HepG2 (cell line): Measurements from ENCODE around the gene PGAP3. TPM values are rescaled to one million over a fixed set of nuclear protein-coding genes. Genes with fewer than 3 reads are reported as not detected.

Experiments used
- BORCS8-MEF2B ChIP-seq: sonication (generic); formaldehyde crosslinking; IDR thresholded peaks from 2 replicates; pipeline ENCODE4 v1.8.0; 2022; ENCODE audit warnings: mild to moderate bottlenecking, missing genetic modification reagents
- ELF3 ChIP-seq: IDR thresholded peaks from 2 replicates; pipeline ENCODE4 v1.6.1; 2016; ENCODE audit warnings: missing genetic modification reagents, missing compliant biosample characterization
- HDAC2 ChIP-seq: sonication (generic); formaldehyde crosslinking; IDR thresholded peaks from 2 replicates; pipeline ENCODE4 v1.4.0; 2020; ENCODE audit warnings: missing genetic modification reagents
- HNRNPLL ChIP-seq: fragments of 200-400 bp; formaldehyde crosslinking; IDR thresholded peaks from 2 replicates; pipeline ENCODE4 v1.6.1; 2017; ENCODE audit warnings: mild to moderate bottlenecking, low read depth, low read length; ENCODE audit not compliant: poor library complexity, severe bottlenecking
- JARID2 ChIP-seq: sonication (generic); formaldehyde crosslinking; IDR thresholded peaks from 2 replicates; pipeline ENCODE4 v1.8.1; 2023; ENCODE audit warnings: missing genetic modification reagents, inconsistent platforms; ENCODE audit not compliant: insufficient replicate concordance
- LCORL ChIP-seq, 2 experiments: fragments of 450-650 bp in 1 of 2; sonication (generic) in 1 of 2; formaldehyde crosslinking in 1 of 2; IDR thresholded peaks; 2 replicates each; pipeline versions ENCODE4 v1.5.0 to v1.6.1; 2017 to 2020; ENCODE audit warnings: antibody characterized with exemption in 1 of 2, missing genetic modification reagents in 1 of 2
- NFE2L2 ChIP-seq: fragments of 150-350 bp; IDR thresholded peaks from 2 replicates; pipeline ENCODE4 v1.6.1; 2014; ENCODE audit warnings: low read length
- NFIB ChIP-seq: sonication (generic); formaldehyde crosslinking; IDR thresholded peaks from 2 replicates; pipeline ENCODE4 v1.9.0; 2021; ENCODE audit warnings: missing genetic modification reagents, mild to moderate bottlenecking, borderline replicate concordance
- NFYC ChIP-seq: IDR thresholded peaks from 2 replicates; pipeline ENCODE4 v1.6.1; 2016; ENCODE audit warnings: missing genetic modification reagents, missing compliant biosample characterization
- NR2F6 ChIP-seq, 2 experiments: IDR thresholded peaks; 2 replicates each; pipeline ENCODE4 v1.6.1; 2016; ENCODE audit warnings: antibody characterized with exemption in 1 of 2, mild to moderate bottlenecking in 1 of 2
- RCOR2 ChIP-seq: IDR thresholded peaks from 2 replicates; pipeline ENCODE4 v1.6.1; 2016; ENCODE audit warnings: missing biosample characterization, missing genetic modification reagents
- RFXAP ChIP-seq: sonication (generic); formaldehyde crosslinking; IDR thresholded peaks from 2 replicates; pipeline ENCODE4 v1.4.0; 2020; ENCODE audit warnings: missing genetic modification reagents, borderline replicate concordance
- YEATS2 ChIP-seq: sonication (generic); formaldehyde crosslinking; IDR thresholded peaks from 2 replicates; pipeline ENCODE4 v1.4.0; 2020; ENCODE audit warnings: missing genetic modification reagents, borderline replicate concordance
- YY1 ChIP-seq: IDR thresholded peaks from 2 replicates; pipeline ENCODE4 v1.6.1; 2011; ENCODE audit warnings: low read length, low read depth, moderate library complexity, mild to moderate bottlenecking; ENCODE audit not compliant: insufficient read depth, insufficient replicate concordance
- ZNF3 ChIP-seq: IDR thresholded peaks from 2 replicates; pipeline ENCODE4 v1.7.0; 2017; ENCODE audit warnings: inconsistent platforms
- ZNF326 ChIP-seq: sonication (generic); formaldehyde crosslinking; IDR thresholded peaks from 2 replicates; pipeline ENCODE4 v1.4.0; 2020; ENCODE audit warnings: missing genetic modification reagents, borderline replicate concordance
- ZNF367 ChIP-seq: sonication (generic); formaldehyde crosslinking; IDR thresholded peaks from 2 replicates; pipeline ENCODE4 v1.4.0; 2020; ENCODE audit warnings: missing genetic modification reagents, borderline replicate concordance
- ZNF850 ChIP-seq: sonication (generic); formaldehyde crosslinking; conservative IDR thresholded peaks from 2 replicates; pipeline ENCODE4 v1.9.0; 2021; ENCODE audit warnings: mild to moderate bottlenecking, missing genetic modification reagents
- polyA plus RNA-seq, 8 experiments: library from polyadenylated mRNA; depleted of rRNA in 3 of 8; stranded (reverse) in 7 of 8; unstranded in 1 of 8; fragments of >200 nt; fragmentation: Illumina TruSeq in 4 of 8; extraction: Trizol in 4 of 8; gene quantifications; 2 replicates each; pipeline versions ENCODE4 v1.2.1 to v1.2.3, GENCODE V29; 2011 to 2016; ENCODE audit warnings: low read depth in 4 of 8, missing spikeins in 1 of 8, mixed read lengths in 1 of 8; ENCODE audit not compliant: insufficient read depth in 1 of 8
- total RNA-seq, 5 experiments: library from RNA; depleted of rRNA; stranded (reverse); fragments of >200 nt; fragmentation: Illumina TruSeq; extraction: Trizol; gene quantifications; 2 replicates each; pipeline ENCODE4 v1.2.3, GENCODE V29; 2016; ENCODE audit warnings: low read depth in 1 of 5
- TF ChIP-seq, protein P1 (sequence below): sonication (generic); formaldehyde crosslinking; IDR thresholded peaks from 2 replicates; pipeline ENCODE4 v1.5.0; 2020; ENCODE audit warnings: missing genetic modification reagents
- TF ChIP-seq, protein P2 (sequence below): sonication (generic); formaldehyde crosslinking; IDR thresholded peaks from 2 replicates; pipeline ENCODE4 v1.5.1; 2020; ENCODE audit warnings: missing genetic modification reagents, mild to moderate bottlenecking, borderline replicate concordance
- TF ChIP-seq, protein P3 (sequence below): conservative IDR thresholded peaks from 2 replicates; pipeline ENCODE4 v1.6.1; 2018; ENCODE audit warnings: missing genetic modification reagents
- TF ChIP-seq, protein P4 (sequence below): sonication (generic); formaldehyde crosslinking; IDR thresholded peaks from 2 replicates; pipeline ENCODE4 v1.4.0; 2020; ENCODE audit warnings: missing genetic modification reagents, borderline replicate concordance
- TF ChIP-seq, protein P5 (sequence below): IDR thresholded peaks from 2 replicates; pipeline ENCODE4 v1.6.1; 2016

PGAP3 gene
- total and polyA plus RNA-seq, 2 of the 13 experiments (the other 11 are each of a cell fraction or from before 2014, with no cell fraction given): 11.9 to 14.6 TPM

DNA sequence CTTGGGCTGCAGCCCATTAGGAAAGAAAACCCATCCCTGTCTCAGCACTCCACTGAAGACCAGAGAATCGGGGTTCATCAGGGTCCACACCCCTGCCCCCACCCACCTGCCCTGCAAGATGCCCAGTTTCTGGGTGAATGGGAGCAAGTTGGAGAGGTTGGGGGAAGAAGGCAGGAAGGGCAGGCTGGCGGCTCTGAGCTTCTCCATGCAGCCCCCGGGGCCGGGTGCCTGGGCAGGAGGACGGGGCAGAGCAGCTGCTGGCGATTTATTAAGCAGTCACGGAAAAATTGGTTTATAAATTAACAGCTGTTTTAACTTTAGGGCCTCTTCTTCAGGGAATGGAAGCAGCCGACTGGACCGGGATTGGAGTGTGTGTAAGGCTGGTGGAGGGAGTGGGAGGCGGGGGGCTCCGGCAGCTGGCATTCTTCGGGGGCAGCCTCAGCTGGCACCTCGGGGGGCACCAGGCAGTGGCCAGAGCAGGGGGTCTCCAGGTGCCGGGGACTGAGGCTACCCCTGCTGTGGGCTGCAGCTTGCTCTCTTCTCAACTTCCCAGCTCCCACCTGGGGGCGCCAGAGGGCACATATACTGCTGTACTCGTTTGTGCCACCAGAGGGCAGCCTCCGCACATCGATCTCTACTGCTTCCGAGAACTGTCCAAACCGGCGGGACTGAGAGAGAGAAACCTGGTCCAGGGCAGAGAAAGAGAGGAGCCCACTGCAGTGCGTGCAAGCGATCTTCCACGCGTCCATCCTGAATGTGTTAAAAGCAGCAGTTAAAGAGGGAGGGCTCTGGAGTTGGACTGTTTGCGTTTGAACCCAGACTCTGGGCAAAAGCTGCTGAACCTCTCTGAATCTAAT is 66.1 kb downstream of the PGAP3 start (continued):
- TF ChIP-seq NFIB (CRISPR knock-in tag): no peak
- TF ChIP-seq, protein P1, sequence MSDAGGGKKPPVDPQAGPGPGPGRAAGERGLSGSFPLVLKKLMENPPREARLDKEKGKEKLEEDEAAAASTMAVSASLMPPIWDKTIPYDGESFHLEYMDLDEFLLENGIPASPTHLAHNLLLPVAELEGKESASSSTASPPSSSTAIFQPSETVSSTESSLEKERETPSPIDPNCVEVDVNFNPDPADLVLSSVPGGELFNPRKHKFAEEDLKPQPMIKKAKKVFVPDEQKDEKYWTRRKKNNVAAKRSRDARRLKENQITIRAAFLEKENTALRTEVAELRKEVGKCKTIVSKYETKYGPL (CRISPR knock-in tag): no peak
- peak; percentile 76; the same call in 1 of the 2 replicates for TF ChIP-seq YEATS2 (CRISPR knock-in tag)
- TF ChIP-seq, protein P2, sequence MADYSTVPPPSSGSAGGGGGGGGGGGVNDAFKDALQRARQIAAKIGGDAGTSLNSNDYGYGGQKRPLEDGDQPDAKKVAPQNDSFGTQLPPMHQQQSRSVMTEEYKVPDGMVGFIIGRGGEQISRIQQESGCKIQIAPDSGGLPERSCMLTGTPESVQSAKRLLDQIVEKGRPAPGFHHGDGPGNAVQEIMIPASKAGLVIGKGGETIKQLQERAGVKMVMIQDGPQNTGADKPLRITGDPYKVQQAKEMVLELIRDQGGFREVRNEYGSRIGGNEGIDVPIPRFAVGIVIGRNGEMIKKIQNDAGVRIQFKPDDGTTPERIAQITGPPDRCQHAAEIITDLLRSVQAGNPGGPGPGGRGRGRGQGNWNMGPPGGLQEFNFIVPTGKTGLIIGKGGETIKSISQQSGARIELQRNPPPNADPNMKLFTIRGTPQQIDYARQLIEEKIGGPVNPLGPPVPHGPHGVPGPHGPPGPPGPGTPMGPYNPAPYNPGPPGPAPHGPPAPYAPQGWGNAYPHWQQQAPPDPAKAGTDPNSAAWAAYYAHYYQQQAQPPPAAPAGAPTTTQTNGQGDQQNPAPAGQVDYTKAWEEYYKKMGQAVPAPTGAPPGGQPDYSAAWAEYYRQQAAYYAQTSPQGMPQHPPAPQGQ (CRISPR knock-in tag): no peak
- peak; percentile 10; the same call in 1 of the 2 replicates for TF ChIP-seq NFE2L2
- TF ChIP-seq YY1: peak; percentile 77
- TF ChIP-seq, protein P3, sequence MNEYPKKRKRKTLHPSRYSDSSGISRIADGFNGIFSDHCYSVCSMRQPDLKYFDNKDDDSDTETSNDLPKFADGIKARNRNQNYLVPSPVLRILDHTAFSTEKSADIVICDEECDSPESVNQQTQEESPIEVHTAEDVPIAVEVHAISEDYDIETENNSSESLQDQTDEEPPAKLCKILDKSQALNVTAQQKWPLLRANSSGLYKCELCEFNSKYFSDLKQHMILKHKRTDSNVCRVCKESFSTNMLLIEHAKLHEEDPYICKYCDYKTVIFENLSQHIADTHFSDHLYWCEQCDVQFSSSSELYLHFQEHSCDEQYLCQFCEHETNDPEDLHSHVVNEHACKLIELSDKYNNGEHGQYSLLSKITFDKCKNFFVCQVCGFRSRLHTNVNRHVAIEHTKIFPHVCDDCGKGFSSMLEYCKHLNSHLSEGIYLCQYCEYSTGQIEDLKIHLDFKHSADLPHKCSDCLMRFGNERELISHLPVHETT: 0 out of 2 replicates have a peak, but pooled peaks have one; percentile 55
- 0 out of 2 replicates have a peak, but pooled peaks have one; percentile 43 for TF ChIP-seq RCOR2 (CRISPR knock-in tag)
- peak; percentile 87 for TF ChIP-seq ELF3 (CRISPR knock-in tag)
- TF ChIP-seq RFXAP (CRISPR knock-in tag): peak; percentile 87; the same call in 1 of the 2 replicates
- TF ChIP-seq ZNF3 (CRISPR knock-in tag): no peak
- 0 out of 2 replicates have a peak, but pooled peaks have one; percentile 48 for TF ChIP-seq ZNF850 (CRISPR knock-in tag)
- TF ChIP-seq BORCS8-MEF2B (CRISPR knock-in tag): peak; percentile 78; the same call in 1 of the 2 replicates
- no peak for TF ChIP-seq LCORL (IDR thresholded peaks at IDR 0.05)
- peak; percentile 75 for TF ChIP-seq LCORL (CRISPR knock-in tag; IDR thresholded peaks at IDR 0.05)
- peak; percentile 44 for TF ChIP-seq HNRNPLL
- no peak for TF ChIP-seq ZNF326 (CRISPR knock-in tag)
- no peak for TF ChIP-seq JARID2 (CRISPR knock-in tag)
- TF ChIP-seq, protein P4, sequence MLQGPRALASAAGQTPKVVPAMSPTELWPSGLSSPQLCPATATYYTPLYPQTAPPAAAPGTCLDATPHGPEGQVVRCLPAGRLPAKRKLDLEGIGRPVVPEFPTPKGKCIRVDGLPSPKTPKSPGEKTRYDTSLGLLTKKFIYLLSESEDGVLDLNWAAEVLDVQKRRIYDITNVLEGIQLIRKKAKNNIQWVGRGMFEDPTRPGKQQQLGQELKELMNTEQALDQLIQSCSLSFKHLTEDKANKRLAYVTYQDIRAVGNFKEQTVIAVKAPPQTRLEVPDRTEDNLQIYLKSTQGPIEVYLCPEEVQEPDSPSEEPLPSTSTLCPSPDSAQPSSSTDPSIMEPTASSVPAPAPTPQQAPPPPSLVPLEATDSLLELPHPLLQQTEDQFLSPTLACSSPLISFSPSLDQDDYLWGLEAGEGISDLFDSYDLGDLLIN (CRISPR knock-in tag): peak; percentile 85; the same call in 1 of the 2 replicates
- TF ChIP-seq NFYC (CRISPR knock-in tag): 0 out of 2 replicates have a peak, but pooled peaks have one; percentile 11
- 0 out of 2 replicates have a peak, but pooled peaks have one; percentile 21 for TF ChIP-seq NR2F6 (IDR thresholded peaks at IDR 0.05)
- TF ChIP-seq NR2F6 (CRISPR knock-in tag; IDR thresholded peaks at IDR 0.05): peak; percentile 50; the same call in 1 of the 2 replicates
- TF ChIP-seq ZNF367 (CRISPR knock-in tag): 0 out of 2 replicates have a peak, but pooled peaks have one; percentile 15
- peak; percentile 57; the same call in 1 of the 2 replicates for TF ChIP-seq HDAC2 (CRISPR knock-in tag)
- TF ChIP-seq, protein P5, sequence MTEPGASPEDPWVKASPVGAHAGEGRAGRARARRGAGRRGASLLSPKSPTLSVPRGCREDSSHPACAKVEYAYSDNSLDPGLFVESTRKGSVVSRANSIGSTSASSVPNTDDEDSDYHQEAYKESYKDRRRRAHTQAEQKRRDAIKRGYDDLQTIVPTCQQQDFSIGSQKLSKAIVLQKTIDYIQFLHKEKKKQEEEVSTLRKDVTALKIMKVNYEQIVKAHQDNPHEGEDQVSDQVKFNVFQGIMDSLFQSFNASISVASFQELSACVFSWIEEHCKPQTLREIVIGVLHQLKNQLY (CRISPR knock-in tag): 0 out of 2 replicates have a peak, but pooled peaks have one; percentile 33
